Measurements from ENCODE around the gene HBEGF.

The HBEGF gene

DNA sequence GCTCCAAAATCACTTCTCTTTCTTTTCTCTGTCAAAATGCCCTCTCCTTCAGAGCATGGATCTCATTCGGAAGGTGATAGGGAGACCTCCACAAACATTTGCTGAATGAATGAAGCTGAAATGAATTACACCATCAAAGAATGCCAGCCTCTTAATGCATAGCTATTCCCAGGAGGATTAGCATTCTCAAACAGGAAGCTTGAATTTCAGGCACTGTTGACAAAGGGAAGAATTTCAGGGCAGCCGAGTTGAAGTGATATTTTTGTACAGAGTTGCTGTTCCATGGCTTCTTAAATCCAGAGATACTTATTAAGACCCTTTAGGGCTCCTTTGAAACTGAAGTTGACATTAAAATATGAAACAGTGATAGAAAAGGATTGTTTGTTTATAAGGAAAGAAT is 18.8 kb downstream of the HBEGF start:
- TF ChIP-seq EZH2 (optimal IDR thresholded peaks at IDR 0.05; ENCODE audit: low read depth, low read length), result no peak
- TF ChIP-seq, protein P1, sequence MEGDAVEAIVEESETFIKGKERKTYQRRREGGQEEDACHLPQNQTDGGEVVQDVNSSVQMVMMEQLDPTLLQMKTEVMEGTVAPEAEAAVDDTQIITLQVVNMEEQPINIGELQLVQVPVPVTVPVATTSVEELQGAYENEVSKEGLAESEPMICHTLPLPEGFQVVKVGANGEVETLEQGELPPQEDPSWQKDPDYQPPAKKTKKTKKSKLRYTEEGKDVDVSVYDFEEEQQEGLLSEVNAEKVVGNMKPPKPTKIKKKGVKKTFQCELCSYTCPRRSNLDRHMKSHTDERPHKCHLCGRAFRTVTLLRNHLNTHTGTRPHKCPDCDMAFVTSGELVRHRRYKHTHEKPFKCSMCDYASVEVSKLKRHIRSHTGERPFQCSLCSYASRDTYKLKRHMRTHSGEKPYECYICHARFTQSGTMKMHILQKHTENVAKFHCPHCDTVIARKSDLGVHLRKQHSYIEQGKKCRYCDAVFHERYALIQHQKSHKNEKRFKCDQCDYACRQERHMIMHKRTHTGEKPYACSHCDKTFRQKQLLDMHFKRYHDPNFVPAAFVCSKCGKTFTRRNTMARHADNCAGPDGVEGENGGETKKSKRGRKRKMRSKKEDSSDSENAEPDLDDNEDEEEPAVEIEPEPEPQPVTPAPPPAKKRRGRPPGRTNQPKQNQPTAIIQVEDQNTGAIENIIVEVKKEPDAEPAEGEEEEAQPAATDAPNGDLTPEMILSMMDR (IDR thresholded peaks at IDR 0.05; ENCODE audit: low read length), result no peak
- TF ChIP-seq EZH2phosphoT487 (IDR thresholded peaks at IDR 0.05; ENCODE audit: low read length), result no peak
- Histone ChIP-seq H3K79me2 (ENCODE audit: low read length) (no peaks in the 10 kb centered on the region), H3K9me3 (replicated peaks; ENCODE audit: insufficient read depth, low read length) (no peaks in the 10 kb centered on the region), H4K20me1 (ENCODE audit: insufficient read depth, low read length) (no peaks in the 10 kb centered on the region), H3K4me1 (ENCODE audit: low read length) (no peaks in the 10 kb centered on the region), H3K4me2 (ENCODE audit: low read depth, low read length) (no peak overlapping the region), H3K9me2 (replicated peaks; ENCODE audit: insufficient read depth, low read length) (no peaks in the 10 kb centered on the region), H3K36me3 (replicated peaks; ENCODE audit: insufficient read depth, low read length) (no peaks in the 10 kb centered on the region), H3F3A (ENCODE audit: insufficient read depth, low read length) (no peaks in the 10 kb centered on the region), H2AFZ (ENCODE audit: low read length) (no peak overlapping the region), H3K9ac (ENCODE audit: low read length) (no peak overlapping the region), H3K4me3 (ENCODE audit: low read length) (no peak overlapping the region), H3K27me3 (replicated peaks; ENCODE audit: insufficient read depth, low read length) (no peaks in the 10 kb centered on the region; the same call in 1 of the 2 replicates), H3K27ac (ENCODE audit: low read length) (no peak overlapping the region)
- DNase-seq, result no peak

DNA sequence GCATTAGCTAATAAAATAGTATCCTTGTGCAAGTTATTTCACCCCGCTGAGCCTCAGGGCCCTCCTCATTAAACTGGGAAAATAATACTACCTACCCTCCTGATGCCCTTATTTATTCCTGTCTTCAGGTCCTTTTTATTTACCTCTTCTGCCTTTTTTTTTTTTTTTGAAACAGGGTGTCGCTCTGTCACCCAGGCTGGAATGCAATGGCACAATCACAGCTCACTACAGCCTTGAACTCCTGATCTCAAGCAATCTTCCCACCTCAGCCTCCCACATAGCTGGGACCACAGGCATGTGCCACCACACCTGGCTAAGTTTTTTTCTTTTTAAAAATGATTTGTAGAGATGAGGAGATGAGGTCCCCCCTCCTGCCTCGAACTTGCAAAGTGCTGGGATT is 20.9 kb downstream of the HBEGF start:
- Histone ChIP-seq H3K4me2 (ENCODE audit: low read depth, low read length) (no peak overlapping the region), H3K9ac (ENCODE audit: low read length) (no peak overlapping the region), H4K20me1 (ENCODE audit: insufficient read depth, low read length) (no peaks in the 10 kb centered on the region), H3K27ac (ENCODE audit: low read length) (no peak overlapping the region), H3K4me3 (ENCODE audit: low read length) (no peak overlapping the region), H3K9me3 (replicated peaks; ENCODE audit: insufficient read depth, low read length) (no peaks in the 10 kb centered on the region), H2AFZ (ENCODE audit: low read length) (no peak overlapping the region), H3K27me3 (replicated peaks; ENCODE audit: insufficient read depth, low read length) (no peaks in the 10 kb centered on the region; the same call in 1 of the 2 replicates), H3F3A (ENCODE audit: insufficient read depth, low read length) (no peaks in the 10 kb centered on the region), H3K36me3 (replicated peaks; ENCODE audit: insufficient read depth, low read length) (no peaks in the 10 kb centered on the region), H3K4me1 (ENCODE audit: low read length) (no peaks in the 10 kb centered on the region), H3K9me2 (replicated peaks; ENCODE audit: insufficient read depth, low read length) (no peaks in the 10 kb centered on the region), H3K79me2 (ENCODE audit: low read length) (no peaks in the 10 kb centered on the region)
- TF ChIP-seq, protein P1 (IDR thresholded peaks at IDR 0.05; ENCODE audit: low read length), result no peak
- TF ChIP-seq EZH2phosphoT487 (IDR thresholded peaks at IDR 0.05; ENCODE audit: low read length) (no peak), EZH2 (optimal IDR thresholded peaks at IDR 0.05; ENCODE audit: low read depth, low read length) (no peak)
- DNase-seq, result no peak

DNA sequence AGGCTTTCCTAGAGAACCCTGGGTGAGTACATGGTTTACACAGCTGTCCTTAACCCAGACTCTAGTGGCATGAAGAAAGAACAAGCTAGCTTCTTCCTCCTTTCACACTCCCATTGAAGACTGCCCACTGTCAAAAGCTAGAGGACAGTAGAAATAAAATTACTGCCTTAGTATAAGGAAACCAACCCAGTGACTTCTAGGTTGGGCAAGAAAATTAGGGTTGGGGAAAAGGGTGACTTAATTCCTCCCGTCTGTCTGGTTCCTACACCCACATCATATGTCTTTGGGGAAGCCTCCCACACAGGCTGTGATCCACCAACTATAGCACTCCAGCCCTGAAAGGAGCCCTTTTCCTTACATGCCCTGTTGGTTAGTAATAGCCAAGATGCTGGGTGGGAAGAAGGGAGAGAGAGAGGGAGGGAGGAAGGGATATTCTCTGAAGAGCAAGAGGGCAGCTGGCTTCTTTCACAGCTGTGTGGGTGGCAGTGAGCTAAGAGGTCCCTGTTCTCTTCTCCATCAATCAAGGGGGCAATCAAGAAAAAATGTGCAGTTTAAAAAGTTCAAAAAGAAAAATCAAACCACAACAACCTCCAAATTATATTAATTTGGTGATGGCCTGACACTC is 21.7 kb downstream of the HBEGF start:
- H3K4me3 ChIP-seq (ENCODE audit: low read length), result no peak overlapping the region
- H3K4me1 ChIP-seq (ENCODE audit: low read length), result no peaks in the 10 kb centered on the region
- no peak overlapping the region for H3K27ac ChIP-seq (ENCODE audit: low read length)
- H4K20me1 ChIP-seq (ENCODE audit: insufficient read depth, low read length), result no peaks in the 10 kb centered on the region
- no peak overlapping the region for H2AFZ ChIP-seq (ENCODE audit: low read length)
- H3K27me3 ChIP-seq (replicated peaks; ENCODE audit: insufficient read depth, low read length), result no peaks in the 10 kb centered on the region; the same call in 1 of the 2 replicates
- TF ChIP-seq, protein P1 (IDR thresholded peaks at IDR 0.05; ENCODE audit: low read length), result no peak
- TF ChIP-seq EZH2 (optimal IDR thresholded peaks at IDR 0.05; ENCODE audit: low read depth, low read length) (no peak), EZH2phosphoT487 (IDR thresholded peaks at IDR 0.05; ENCODE audit: low read length) (no peak)
- H3K9ac ChIP-seq (ENCODE audit: low read length), result no peak overlapping the region
- H3K4me2 ChIP-seq (ENCODE audit: low read depth, low read length), result no peak overlapping the region
- H3K79me2 ChIP-seq (ENCODE audit: low read length), result no peaks in the 10 kb centered on the region
- DNase-seq, result no peak
- H3K9me2 ChIP-seq (replicated peaks; ENCODE audit: insufficient read depth, low read length), result no peaks in the 10 kb centered on the region
- H3F3A ChIP-seq (ENCODE audit: insufficient read depth, low read length), result no peaks in the 10 kb centered on the region
- no peaks in the 10 kb centered on the region for H3K9me3 ChIP-seq (replicated peaks; ENCODE audit: insufficient read depth, low read length)
- no peaks in the 10 kb centered on the region for H3K36me3 ChIP-seq (replicated peaks; ENCODE audit: insufficient read depth, low read length)

Measured in MM.1S (cell line).